K562 (cell line): ENCODE results near the gene PNKD. TPM values are rescaled to one million over a fixed set of nuclear protein-coding genes. Genes with fewer than 3 reads are reported as not detected.

Experiments
- ATAC-seq: fragments of 200-7000 bp; cut with Tn5 transposase; 3 replicates; pipeline ENCODE4 v1.9.1; 2020; ENCODE audit warnings: moderate library complexity
- BruUV-seq: library from RNA; stranded (reverse); fragments of 400-500 nt; replicated peaks from 2 replicates; lab custom pipeline; 2021; lab: Mats Ljungman, UMichigan
- CTCF ChIA-PET: fragments of 300-600 bp; formaldehyde crosslinking; extraction: SDS; loops from one replicate; lab custom pipeline; 2021; ENCODE audit warnings: low intra/inter-chr PET ratio; lab: Yijun Ruan, JAX
- POLR2A ChIA-PET: fragments of 300-600, 350-650 bp; sonication (Branson Sonifier 250); formaldehyde crosslinking; extraction: SDS; loops from one replicate; lab custom pipeline; 2021; ENCODE audit warnings: antibody characterized with exemption, inconsistent platforms; lab: Yijun Ruan, JAX
- DNase-seq, 4 experiments: peaks; one replicate each; pipeline versions ENCODE4 v3.0.0 to v3.0.0-alpha.2; 2011 to 2018; ENCODE audit warnings: low spot score in 3 of 4, mixed read lengths in 3 of 4; ENCODE audit errors: extremely low read depth in 1 of 4
- FAIRE-seq: peaks from 2 replicates; lab custom pipeline; 2011; peaks lifted over from hg19 to GRCh38; lab: Jason Lieb, UNC
- H2AFZ ChIP-seq: 2 replicates; pipeline ENCODE4 v1.6.0; 2011; ENCODE audit warnings: low read depth, low read length, control low read depth, inconsistent platforms
- H3K27ac ChIP-seq: fragments of 200-600 bp; 3 replicates; pipeline ENCODE4 v1.8.0; 2011; ENCODE audit warnings: low read depth, mild to moderate bottlenecking, control low read depth, inconsistent platforms, low read length, moderate library complexity, mixed read lengths; ENCODE audit errors: extremely low read depth
- H3K27me3 ChIP-seq, 2 experiments: fragments of 300-600 bp in 1 of 2; 2 replicates in 1 of 2; 3 replicates in 1 of 2; pipeline versions ENCODE4 v1.6.0 to v1.8.0; 2011; ENCODE audit warnings: inconsistent platforms in 2 of 2, low read length in 2 of 2, mild to moderate bottlenecking in 1 of 2, mixed read lengths in 1 of 2, moderate library complexity in 1 of 2; ENCODE audit not compliant: control insufficient read depth in 2 of 2, insufficient read depth in 2 of 2
- H3K36me3 ChIP-seq: fragments of 300-600 bp; 3 replicates; pipeline ENCODE4 v1.8.0; 2011; ENCODE audit warnings: mild to moderate bottlenecking, low read length, inconsistent platforms; ENCODE audit not compliant: control insufficient read depth, insufficient read depth
- H3K4me1 ChIP-seq, 2 experiments: fragments of 200-600 bp in 1 of 2; replicated peaks in 1 of 2; 2 replicates in 1 of 2; 3 replicates in 1 of 2; pipeline versions ENCODE4 v1.5.1 to v1.8.0; 2011; ENCODE audit warnings: inconsistent platforms in 2 of 2, low read length in 2 of 2, mild to moderate bottlenecking in 1 of 2, mixed read lengths in 1 of 2, moderate library complexity in 1 of 2; ENCODE audit not compliant: control insufficient read depth in 2 of 2, insufficient read depth in 2 of 2
- H3K4me2 ChIP-seq: 2 replicates; pipeline ENCODE4 v1.6.1; 2011; ENCODE audit warnings: low read length, control low read depth, inconsistent platforms, mixed read lengths; ENCODE audit not compliant: insufficient read depth
- H3K4me3 ChIP-seq: fragments of 200-600 bp; sonication (generic), shearing (Covaris generic); 2 replicates; pipeline ENCODE4 v1.5.1; 2016; ENCODE audit warnings: control low read depth, inconsistent platforms
- H3K79me2 ChIP-seq: fragments of 200-600 bp; 3 replicates; pipeline ENCODE4 v1.8.0; 2011; ENCODE audit warnings: low read length, inconsistent platforms; ENCODE audit not compliant: control insufficient read depth, insufficient read depth
- H3K9ac ChIP-seq, 2 experiments: 2 replicates each; pipeline versions ENCODE4 v1.6.0 to v1.6.1; 2011; ENCODE audit warnings: low read depth in 2 of 2, low read length in 2 of 2, control low read depth in 1 of 2, inconsistent platforms in 1 of 2, mild to moderate bottlenecking in 1 of 2, mixed read lengths in 1 of 2; ENCODE audit not compliant: insufficient read depth in 1 of 2
- H3K9me1 ChIP-seq: one replicate; pipeline ENCODE4 v1.6.0; 2011; ENCODE audit warnings: inconsistent platforms, mild to moderate bottlenecking, low read length, moderate library complexity; ENCODE audit not compliant: control insufficient read depth, insufficient read depth
- H3K9me3 ChIP-seq: replicated peaks from 2 replicates; pipeline ENCODE4 v1.5.1; 2011; ENCODE audit warnings: low read depth, low read length, inconsistent platforms; ENCODE audit not compliant: control insufficient read depth, insufficient read depth
- H4K20me1 ChIP-seq: replicated peaks from 2 replicates; pipeline ENCODE4 v1.6.1; 2011; ENCODE audit warnings: low read length, inconsistent platforms, mixed read lengths; ENCODE audit not compliant: control insufficient read depth, insufficient read depth
- CHD1 ChIP-seq: fragments of 200-600 bp; sonication (generic); IDR thresholded peaks from one replicate; pipeline ENCODE4 v1.6.1; 2012; ENCODE audit warnings: mild to moderate bottlenecking, moderate library complexity, low read length, inconsistent platforms
- WGBS: fragments of 100-300 bp; shearing (Covaris generic); methylation state at CpG from one replicate; pipeline ENCODE4 v1.1.6; 2016; ENCODE audit warnings: low coverage, mixed read lengths; ENCODE audit not compliant: insufficient coverage; ENCODE audit errors: missing lambda C conversion rate; 5-methylcytosine and 5-hydroxymethylcytosine counted together
- in situ Hi-C: fragments of 300-500 bp; cut with MboI; formaldehyde crosslinking; loops from 4 replicates; pipeline ENCODE4 v1.15.0; 2018; ENCODE audit warnings: inconsistent platforms, mixed read lengths
- intact Hi-C: fragments of 100-400 bp; cut with micrococcal nuclease; formaldehyde crosslinking; loops from 2 replicates; pipeline ENCODE4 v1.14.2; 2022
- polyA plus RNA-seq, 8 experiments: library from polyadenylated mRNA; depleted of rRNA in 4 of 8; stranded (reverse) in 5 of 8; unstranded in 3 of 8; fragments of >200 nt; fragmentation: Nextera tagmentation in 2 of 8; fragmentation: Illumina TruSeq in 1 of 8; extraction: Ambion mirVana in 2 of 8; extraction: Trizol in 1 of 8; gene quantifications; 2 replicates each; pipeline versions ENCODE4 v1.2.1 to v1.2.3, GENCODE V29; 2011 to 2014; ENCODE audit warnings: inconsistent platforms in 1 of 8, missing spikeins in 1 of 8
- total RNA-seq, 7 experiments: library from RNA; depleted of rRNA in 6 of 7; stranded (reverse); fragments of >200 nt in 6 of 7; fragmentation: Illumina TruSeq in 2 of 7; extraction: Trizol in 2 of 7; gene quantifications; 2 replicates each; pipeline versions ENCODE4 v1.2.1 to v1.2.3, GENCODE V29; 2011 to 2021; ENCODE audit warnings: low replicate concordance in 1 of 7
- TF ChIP-seq, protein P1 (sequence below): fragments of 450-650 bp; IDR thresholded peaks from 2 replicates; pipeline ENCODE4 v1.6.1; 2018; ENCODE audit not compliant: partially characterized antibody

PNKD gene
- total and polyA plus RNA-seq, 9 of the 15 experiments (the other 6 are each of a cell fraction or from before 2014, with no cell fraction given), result 26.0 to 105 (median 60.1) TPM

DNA sequence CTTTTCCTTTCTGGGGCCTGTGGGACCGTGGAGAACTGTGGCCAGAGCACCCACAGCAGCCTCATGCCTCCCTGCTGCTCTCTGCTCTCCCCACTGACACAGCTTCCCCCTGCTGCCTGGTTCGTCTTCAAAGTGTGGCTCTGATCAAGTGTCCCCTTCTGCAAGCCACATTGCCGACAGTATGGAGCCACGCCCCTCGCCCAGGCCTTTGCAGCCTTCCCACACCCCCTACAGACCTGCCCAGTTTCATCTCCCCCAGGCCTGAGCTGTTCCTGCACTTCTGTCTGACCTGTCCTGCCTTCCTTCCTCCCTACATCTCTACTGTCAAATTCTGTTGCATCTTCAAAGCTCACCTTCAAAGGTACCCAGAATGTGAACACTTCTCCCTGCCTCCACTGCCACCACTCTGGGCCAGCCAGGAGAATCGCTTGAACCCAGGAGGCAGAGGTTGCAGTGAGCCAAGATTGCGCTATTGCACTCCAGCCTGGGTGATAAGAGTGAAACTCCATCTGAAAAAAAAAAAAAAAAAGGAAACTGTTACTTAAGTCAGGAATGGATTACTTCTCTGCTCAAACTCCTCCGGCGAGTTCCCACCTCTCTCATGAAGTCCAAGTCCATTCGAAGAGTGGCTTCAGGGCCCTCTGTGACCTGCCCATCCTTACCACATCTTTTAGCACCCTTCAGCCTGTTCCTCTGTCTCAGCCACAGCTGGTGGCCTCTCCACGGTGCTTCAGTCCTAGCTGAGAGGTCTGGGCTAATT, 57.3 kb downstream of the PNKD start:
- Histone ChIP-seq H3K79me2 (peaks cover 46% of the 10 kb centered on the region), H3K27ac (peak overlapping the region; percentile 15; the same call in 1 of the 3 replicates), H3K9me3 (no peaks in the 10 kb centered on the region), H3K4me3 (no peak overlapping the region), H4K20me1 (no peaks in the 10 kb centered on the region), H3K4me2 (no peak overlapping the region), H3K9ac (peak overlapping the region in 1 of 2 experiments; percentile 70; a peak in 2 of 4 replicates), H3K9me1 (no peaks in the 10 kb centered on the region), H3K27me3 (no peaks in the 10 kb centered on the region), H3K36me3 (0 out of 3 replicates have a peak, but pooled peaks cover 2% of the 10 kb centered on the region), H3K4me1 (peaks cover 44 to 46% of the 10 kb centered on the region in 2 experiments), H2AFZ (no peak overlapping the region)
- intact Hi-C loops (no loop called here), in situ Hi-C loops (no loop called here)
- TF ChIP-seq, protein P1, sequence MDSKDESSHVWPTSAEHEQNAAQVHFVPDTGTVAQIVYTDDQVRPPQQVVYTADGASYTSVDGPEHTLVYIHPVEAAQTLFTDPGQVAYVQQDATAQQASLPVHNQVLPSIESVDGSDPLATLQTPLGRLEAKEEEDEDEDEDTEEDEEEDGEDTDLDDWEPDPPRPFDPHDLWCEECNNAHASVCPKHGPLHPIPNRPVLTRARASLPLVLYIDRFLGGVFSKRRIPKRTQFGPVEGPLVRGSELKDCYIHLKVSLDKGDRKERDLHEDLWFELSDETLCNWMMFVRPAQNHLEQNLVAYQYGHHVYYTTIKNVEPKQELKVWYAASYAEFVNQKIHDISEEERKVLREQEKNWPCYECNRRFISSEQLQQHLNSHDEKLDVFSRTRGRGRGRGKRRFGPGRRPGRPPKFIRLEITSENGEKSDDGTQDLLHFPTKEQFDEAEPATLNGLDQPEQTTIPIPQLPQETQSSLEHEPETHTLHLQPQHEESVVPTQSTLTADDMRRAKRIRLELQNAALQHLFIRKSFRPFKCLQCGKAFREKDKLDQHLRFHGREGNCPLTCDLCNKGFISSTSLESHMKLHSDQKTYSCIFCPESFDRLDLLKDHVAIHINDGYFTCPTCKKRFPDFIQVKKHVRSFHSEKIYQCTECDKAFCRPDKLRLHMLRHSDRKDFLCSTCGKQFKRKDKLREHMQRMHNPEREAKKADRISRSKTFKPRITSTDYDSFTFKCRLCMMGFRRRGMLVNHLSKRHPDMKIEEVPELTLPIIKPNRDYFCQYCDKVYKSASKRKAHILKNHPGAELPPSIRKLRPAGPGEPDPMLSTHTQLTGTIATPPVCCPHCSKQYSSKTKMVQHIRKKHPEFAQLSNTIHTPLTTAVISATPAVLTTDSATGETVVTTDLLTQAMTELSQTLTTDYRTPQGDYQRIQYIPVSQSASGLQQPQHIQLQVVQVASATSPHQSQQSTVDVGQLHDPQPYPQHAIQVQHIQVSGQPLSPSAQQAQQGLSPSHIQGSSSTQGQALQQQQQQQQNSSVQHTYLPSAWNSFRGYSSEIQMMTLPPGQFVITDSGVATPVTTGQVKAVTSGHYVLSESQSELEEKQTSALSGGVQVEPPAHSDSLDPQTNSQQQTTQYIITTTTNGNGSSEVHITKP, result peak; percentile 47
- no peak for TF ChIP-seq CHD1
- peak; percentile 3; the same call in 1 of the 3 replicates for ATAC-seq
- ChIA-PET CTCF (no interaction called here), POLR2A (interaction anchor here (0.6 to 0.7 kb wide), 2 partner anchors 16 to 24 kb away, joined by 3 read pairs; no protein-coding TSS in a partner anchor)
- no TSS peak for BruUV-seq
- FAIRE-seq, result no peak
- WGBS, result 40% methylated on average over 7 of the region's 11 CpGs
- peak in 1 of 4 experiments; percentile 38 for DNase-seq
